Uterine smooth muscle cell (primary cell): ENCODE data around the gene BGLAP. TPM values are rescaled to one million over a fixed set of nuclear protein-coding genes. Genes with fewer than 3 reads are reported as not detected.

Experiments used
- total RNA-seq: library from RNA; depleted of rRNA; stranded (reverse); fragments of >200 nt; gene quantifications from 2 replicates; pipeline ENCODE4 v1.2.3, GENCODE V29; 2014

BGLAP gene
- 0.11 TPM in 1 of 2 replicates, not detected in the other for total RNA-seq

DNA sequence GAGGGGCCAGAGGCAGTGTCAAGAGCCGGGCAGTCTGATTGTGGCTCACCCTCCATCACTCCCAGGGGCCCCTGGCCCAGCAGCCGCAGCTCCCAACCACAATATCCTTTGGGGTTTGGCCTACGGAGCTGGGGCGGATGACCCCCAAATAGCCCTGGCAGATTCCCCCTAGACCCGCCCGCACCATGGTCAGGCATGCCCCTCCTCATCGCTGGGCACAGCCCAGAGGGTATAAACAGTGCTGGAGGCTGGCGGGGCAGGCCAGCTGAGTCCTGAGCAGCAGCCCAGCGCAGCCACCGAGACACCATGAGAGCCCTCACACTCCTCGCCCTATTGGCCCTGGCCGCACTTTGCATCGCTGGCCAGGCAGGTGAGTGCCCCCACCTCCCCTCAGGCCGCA, at the start of gene BGLAP:
Gene BGLAP, plus strand, starts transcription at position 259 of the 400 bp plus-strand sequence. Its CDS starts 48 bp downstream, at position 307.

GRCh38 chr1:156193488-156194299, 48.3 kb upstream of the BGLAP start, which contains the start of gene SLC25A44:
TSS of gene SLC25A44 (plus strand) at chr1:156194104. CDS start at chr1:156199848, 5,744 bp downstream.

GRCh38 chr1:156212833-156213643, 28.9 kb upstream of the BGLAP start, which contains the start of gene PMF1:
TSS of gene PMF1 (plus strand) at chr1:156213007. CDS start at chr1:156213016, 9 bp downstream.

GRCh38 chr1:156247460-156248322, 5.7 kb downstream of the BGLAP start, which contains the start of gene PAQR6:
TSS of gene PAQR6 (minus strand) at chr1:156248056. CDS start at chr1:156246731, 1,325 bp downstream.

GRCh38 chr1:156282479-156283222, 40.7 kb downstream of the BGLAP start, which contains the start of gene SMG5:
TSS of gene SMG5 (minus strand) at chr1:156282825. CDS start at chr1:156282680, 145 bp downstream.

GRCh38 chr1:156284112-156284511, 42.1 kb downstream of the BGLAP start, which contains the start of gene TMEM79:
TSS of gene TMEM79 (plus strand) at chr1:156284325. CDS start at chr1:156285227, 902 bp downstream.

Other genes with a start within 250 kb of the BGLAP start
- gene SSR2, start 221.2 kb upstream of the BGLAP start, total RNA-seq = 628 and 681 TPM in 2 replicates
- 12.8 and 14.7 TPM in 2 replicates for gene UBQLN4, start 188.4 kb upstream of the BGLAP start, total RNA-seq
- 35.0 and 40.1 TPM in 2 replicates for gene LAMTOR2, start 187.4 kb upstream of the BGLAP start, total RNA-seq
- not detected in 2 replicates for gene RAB25, start 181.0 kb upstream of the BGLAP start, total RNA-seq
- gene MEX3A, start 159.7 kb upstream of the BGLAP start, total RNA-seq = 0.89 and 1.7 TPM in 2 replicates
- 1,149 and 1,765 TPM in 2 replicates for gene LMNA, start 127.5 kb upstream of the BGLAP start, total RNA-seq
- 0.66 and 1.2 TPM in 2 replicates for gene SEMA4A, start 88.6 kb upstream of the BGLAP start, total RNA-seq
- gene SLC25A44, start 48.1 kb upstream of the BGLAP start, total RNA-seq = 7.6 and 11.2 TPM in 2 replicates
- 28.9 and 45.6 TPM in 2 replicates for gene PMF1, start 29.2 kb upstream of the BGLAP start, total RNA-seq
- gene PAQR6, start 5.9 kb downstream of the BGLAP start, total RNA-seq = 0.22 and 0.37 TPM in 2 replicates
- 54.8 and 59.2 TPM in 2 replicates for gene SMG5, start 40.6 kb downstream of the BGLAP start, total RNA-seq
- 1.3 and 2.5 TPM in 2 replicates for gene TMEM79, start 42.1 kb downstream of the BGLAP start, total RNA-seq
- gene GLMP, start 53.5 kb downstream of the BGLAP start, total RNA-seq = 38.3 and 69.4 TPM in 2 replicates
- gene VHLL, start 57.1 kb downstream of the BGLAP start, total RNA-seq = not detected in 2 replicates
- 385 and 599 TPM in 2 replicates for gene CCT3, start 96.1 kb downstream of the BGLAP start, total RNA-seq
- not detected in 2 replicates for gene TSACC, start 96.3 kb downstream of the BGLAP start, total RNA-seq
- gene RHBG, start 127.0 kb downstream of the BGLAP start, total RNA-seq = not detected in 2 replicates